Measurements from ENCODE around the gene RRM2.
"Not testable (repeated sequence)": the region's sequence is repeated elsewhere in the genome, so short reads cannot be mapped to it uniquely, and the experiment has no call there.

Gene RRM2

DNA sequence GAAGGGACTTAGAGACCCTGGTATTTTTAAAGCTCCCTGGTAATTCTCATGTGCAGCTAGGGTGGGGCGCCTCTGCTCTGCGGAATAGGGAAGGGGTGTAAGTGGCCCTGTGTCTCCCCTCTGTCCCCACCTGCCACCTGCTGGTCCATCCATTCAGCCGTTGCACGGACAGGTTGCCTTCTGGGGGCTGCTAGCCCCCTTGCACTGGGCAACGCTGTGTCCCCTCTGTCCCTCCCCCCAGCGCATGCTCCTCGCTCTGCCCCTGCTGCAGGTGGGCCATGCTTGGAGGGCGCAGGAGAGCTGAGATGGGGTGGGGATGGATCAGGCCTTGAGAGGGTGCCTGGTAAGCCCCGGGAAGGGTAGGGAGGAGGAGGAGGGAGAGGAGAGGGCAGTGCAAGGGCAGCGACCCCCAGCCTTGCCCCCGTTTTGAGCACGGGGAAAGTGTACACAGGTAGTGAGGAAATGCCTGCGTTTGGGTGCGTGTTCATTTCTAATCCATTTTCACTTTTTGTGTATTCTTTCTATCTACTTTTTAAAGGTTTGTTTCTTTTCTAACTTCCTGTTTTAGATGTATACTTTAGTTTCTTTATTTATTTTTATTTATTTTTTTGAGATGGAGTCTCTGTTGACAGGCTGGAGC lies 23.9 kb downstream of the RRM2 start:
- intact Hi-C loops (cut with DNase I; ENCODE audit: low total_unique reads): no loop called here
- TF ChIP-seq, protein P1, sequence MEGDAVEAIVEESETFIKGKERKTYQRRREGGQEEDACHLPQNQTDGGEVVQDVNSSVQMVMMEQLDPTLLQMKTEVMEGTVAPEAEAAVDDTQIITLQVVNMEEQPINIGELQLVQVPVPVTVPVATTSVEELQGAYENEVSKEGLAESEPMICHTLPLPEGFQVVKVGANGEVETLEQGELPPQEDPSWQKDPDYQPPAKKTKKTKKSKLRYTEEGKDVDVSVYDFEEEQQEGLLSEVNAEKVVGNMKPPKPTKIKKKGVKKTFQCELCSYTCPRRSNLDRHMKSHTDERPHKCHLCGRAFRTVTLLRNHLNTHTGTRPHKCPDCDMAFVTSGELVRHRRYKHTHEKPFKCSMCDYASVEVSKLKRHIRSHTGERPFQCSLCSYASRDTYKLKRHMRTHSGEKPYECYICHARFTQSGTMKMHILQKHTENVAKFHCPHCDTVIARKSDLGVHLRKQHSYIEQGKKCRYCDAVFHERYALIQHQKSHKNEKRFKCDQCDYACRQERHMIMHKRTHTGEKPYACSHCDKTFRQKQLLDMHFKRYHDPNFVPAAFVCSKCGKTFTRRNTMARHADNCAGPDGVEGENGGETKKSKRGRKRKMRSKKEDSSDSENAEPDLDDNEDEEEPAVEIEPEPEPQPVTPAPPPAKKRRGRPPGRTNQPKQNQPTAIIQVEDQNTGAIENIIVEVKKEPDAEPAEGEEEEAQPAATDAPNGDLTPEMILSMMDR (IDR thresholded peaks at IDR 0.05): no peak
- no peaks in the 10 kb centered on the region for H3K4me1 ChIP-seq
- no peaks in the 10 kb centered on the region for H3K36me3 ChIP-seq
- no peak overlapping the region for H3K4me3 ChIP-seq
- H3K27ac ChIP-seq: no peak overlapping the region
- H3K9me3 ChIP-seq: no peaks in the 10 kb centered on the region
- peaks cover 0 to 14% of the 10 kb centered on the region in 2 donors for H3K27me3 ChIP-seq
- no peak for DNase-seq

DNA sequence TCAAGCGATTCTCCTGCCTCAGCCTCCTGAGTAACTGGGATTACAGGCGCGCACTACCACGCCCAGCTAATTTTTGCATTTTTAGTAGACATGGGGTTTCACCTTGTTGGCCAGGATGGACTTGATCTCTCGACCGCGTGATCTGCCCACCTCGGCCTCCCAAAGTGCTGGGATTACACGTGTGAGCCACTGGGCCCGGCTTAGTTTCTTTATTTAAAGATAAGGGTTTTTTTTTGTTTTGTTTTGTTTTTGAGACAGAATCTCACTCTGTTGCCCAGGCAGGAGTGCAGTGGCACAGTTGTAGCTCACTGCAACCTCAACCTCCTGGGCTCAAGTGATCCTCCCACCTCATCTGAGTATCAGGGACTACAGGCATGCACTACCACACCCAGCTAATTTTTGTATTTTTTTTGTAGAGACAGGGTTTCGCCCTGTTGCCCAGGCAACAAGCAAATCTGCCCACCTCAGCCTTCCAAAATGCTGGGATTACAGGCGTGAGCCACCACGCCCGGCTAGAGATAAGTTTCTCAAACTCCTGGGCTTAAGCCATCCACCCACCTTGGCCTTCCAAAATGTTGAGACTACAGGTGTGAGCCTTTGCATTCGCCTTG lies 24.6 kb downstream of the RRM2 start:
- H3K4me1 ChIP-seq; intact Hi-C loops (cut with DNase I; ENCODE audit: low total_unique reads); DNase-seq; H3K9me3 ChIP-seq; H3K27me3 ChIP-seq; H3K36me3 ChIP-seq; H3K27ac ChIP-seq; H3K4me3 ChIP-seq: not testable (repeated sequence)

DNA sequence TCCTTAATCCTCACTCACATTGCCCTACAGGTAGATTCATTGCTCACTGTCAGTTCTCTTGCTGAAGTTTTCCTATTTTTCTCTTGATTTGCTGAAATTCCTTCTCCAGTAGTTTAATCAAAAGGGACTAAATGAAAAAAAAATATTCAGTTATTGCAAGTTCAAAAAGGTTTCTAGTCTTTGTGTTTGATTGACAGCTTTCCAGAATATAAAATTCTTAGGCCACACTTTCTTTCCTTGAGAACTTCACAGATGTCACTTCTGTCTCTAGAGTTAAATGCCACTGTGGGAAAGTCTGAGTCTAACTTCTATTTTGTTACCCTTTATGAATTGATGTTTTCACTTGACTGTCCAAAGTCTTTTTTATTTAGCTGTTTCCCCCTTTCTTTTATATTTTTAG lies 25.7 kb downstream of the RRM2 start:
- H3K4me3 ChIP-seq: no peak overlapping the region
- H3K4me1 ChIP-seq: no peaks in the 10 kb centered on the region
- H3K36me3 ChIP-seq: no peaks in the 10 kb centered on the region
- intact Hi-C loops (cut with DNase I; ENCODE audit: low total_unique reads): no loop called here
- peaks cover 0 to 3% of the 10 kb centered on the region in 2 donors for H3K27me3 ChIP-seq
- no peaks in the 10 kb centered on the region for H3K9me3 ChIP-seq
- no peak for DNase-seq
- TF ChIP-seq, protein P1 (IDR thresholded peaks at IDR 0.05): no peak
- no peak overlapping the region for H3K27ac ChIP-seq

DNA sequence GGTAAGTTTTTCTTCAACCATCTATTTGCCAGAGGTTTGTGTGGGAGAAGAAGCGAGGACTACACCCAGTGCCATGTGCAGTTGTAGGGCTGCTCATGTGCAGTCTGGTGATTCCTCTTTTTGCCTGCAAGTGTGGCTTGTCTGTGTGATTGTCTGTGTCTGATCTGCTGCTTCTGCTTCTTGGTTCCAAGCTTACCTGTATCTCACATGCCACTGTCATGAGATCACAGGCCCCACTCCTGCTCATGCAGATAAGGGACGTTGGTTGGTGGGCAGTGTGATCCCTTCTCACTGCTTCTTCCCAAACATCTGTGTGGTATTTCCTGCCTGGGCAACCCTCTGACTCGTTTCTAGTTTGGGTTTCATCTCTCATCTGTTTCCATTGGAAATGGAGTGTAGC lies 27.1 kb downstream of the RRM2 start:
- TF ChIP-seq, protein P1 (IDR thresholded peaks at IDR 0.05): no peak
- no peak for DNase-seq
- no peaks in the 10 kb centered on the region for H3K36me3 ChIP-seq
- H3K4me3 ChIP-seq: no peak overlapping the region
- H3K9me3 ChIP-seq: no peaks in the 10 kb centered on the region
- H3K4me1 ChIP-seq: no peaks in the 10 kb centered on the region
- no peaks in the 10 kb centered on the region for H3K27me3 ChIP-seq
- no peak overlapping the region for H3K27ac ChIP-seq
- intact Hi-C loops (cut with DNase I; ENCODE audit: low total_unique reads): no loop called here

DNA sequence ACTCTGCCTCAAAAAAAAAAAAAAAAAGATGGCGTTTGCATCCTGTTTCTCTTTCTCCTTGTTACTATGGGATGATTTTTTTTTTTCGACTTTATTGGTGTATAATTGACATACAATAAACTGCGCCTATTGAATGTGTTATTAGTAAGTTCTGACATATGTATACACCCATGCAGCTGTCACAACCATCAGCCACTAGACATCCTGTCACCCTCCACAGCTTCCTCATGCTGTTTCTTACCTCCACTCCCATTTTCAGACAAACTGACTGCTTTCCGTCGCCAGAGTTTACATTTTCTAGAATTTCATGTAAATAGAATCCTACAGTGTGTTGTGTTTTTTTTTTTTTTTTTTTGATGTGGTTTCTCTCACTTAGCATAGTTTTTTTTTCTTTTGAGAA lies 27.9 kb downstream of the RRM2 start:
- H3K27ac ChIP-seq: no peak overlapping the region
- intact Hi-C loops (cut with DNase I; ENCODE audit: low total_unique reads): no loop called here
- no peak for DNase-seq
- no peaks in the 10 kb centered on the region for H3K36me3 ChIP-seq
- TF ChIP-seq, protein P1 (IDR thresholded peaks at IDR 0.05): no peak
- H3K9me3 ChIP-seq: no peaks in the 10 kb centered on the region
- H3K4me3 ChIP-seq: no peak overlapping the region
- no peaks in the 10 kb centered on the region for H3K27me3 ChIP-seq
- no peaks in the 10 kb centered on the region for H3K4me1 ChIP-seq

DNA sequence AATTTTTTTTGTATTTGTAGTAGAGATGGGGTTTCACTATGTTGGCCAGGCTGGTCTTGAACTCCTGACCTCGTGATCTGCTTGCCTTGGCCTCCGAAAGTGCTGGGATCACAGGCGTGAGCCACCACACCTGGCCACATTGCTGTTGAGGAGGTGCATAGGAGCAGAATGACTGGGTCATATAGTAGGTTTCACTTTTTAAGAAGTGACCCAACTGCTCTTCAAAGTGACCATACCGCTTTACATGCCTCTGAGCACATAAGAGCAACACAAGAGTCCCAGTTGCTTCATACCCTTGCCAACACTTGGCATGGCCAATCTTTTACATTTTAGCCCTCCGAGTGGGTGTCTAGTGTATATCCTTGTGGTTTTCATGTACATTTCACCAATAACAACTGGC lies 28.9 kb downstream of the RRM2 start:
- Histone ChIP-seq H3K9me3 (no peaks in the 10 kb centered on the region), H3K4me3 (no peak overlapping the region), H3K27ac (no peak overlapping the region), H3K4me1 (no peaks in the 10 kb centered on the region), H3K36me3 (no peaks in the 10 kb centered on the region), H3K27me3 (no peaks in the 10 kb centered on the region)
- intact Hi-C loops (cut with DNase I; ENCODE audit: low total_unique reads): no loop called here
- no peak for DNase-seq
- TF ChIP-seq, protein P1 (IDR thresholded peaks at IDR 0.05): no peak
